ENCODE data around the gene EXOC3L1.

- TF ChIP-seq CTCF (IDR thresholded peaks at IDR 0.05) (no peak), POLR2A (IDR thresholded peaks at IDR 0.05) (peak in 1 of 2 donors; percentile 74)
Measured at GRCh38 chr16:67226804-67227566, 37.0 kb upstream of the EXOC3L1 start, which contains the start of gene TMEM208.
